Fibroblast of lung (primary cell): ENCODE measurements around the gene CSTF3.

Source experiments
- EZH2 ChIP-seq: IDR thresholded peaks from 2 replicates; pipeline ENCODE4 v1.5.1; 2012; ENCODE audit warnings: low read length, control low read depth, mild to moderate bottlenecking; ENCODE audit errors: missing control alignments
- TF ChIP-seq, protein P1 (sequence below), 2 donors: IDR thresholded peaks in 1 of 2; conservative IDR thresholded peaks in 1 of 2; 1 replicate in 1 of 2; 2 replicates in 1 of 2; pipeline ENCODE4 v1.5.1; 2011 to 2012; ENCODE audit warnings: low read length in 2 of 2, control low read depth in 1 of 2, inconsistent platforms in 1 of 2, low read depth in 1 of 2, mild to moderate bottlenecking in 1 of 2

DNA sequence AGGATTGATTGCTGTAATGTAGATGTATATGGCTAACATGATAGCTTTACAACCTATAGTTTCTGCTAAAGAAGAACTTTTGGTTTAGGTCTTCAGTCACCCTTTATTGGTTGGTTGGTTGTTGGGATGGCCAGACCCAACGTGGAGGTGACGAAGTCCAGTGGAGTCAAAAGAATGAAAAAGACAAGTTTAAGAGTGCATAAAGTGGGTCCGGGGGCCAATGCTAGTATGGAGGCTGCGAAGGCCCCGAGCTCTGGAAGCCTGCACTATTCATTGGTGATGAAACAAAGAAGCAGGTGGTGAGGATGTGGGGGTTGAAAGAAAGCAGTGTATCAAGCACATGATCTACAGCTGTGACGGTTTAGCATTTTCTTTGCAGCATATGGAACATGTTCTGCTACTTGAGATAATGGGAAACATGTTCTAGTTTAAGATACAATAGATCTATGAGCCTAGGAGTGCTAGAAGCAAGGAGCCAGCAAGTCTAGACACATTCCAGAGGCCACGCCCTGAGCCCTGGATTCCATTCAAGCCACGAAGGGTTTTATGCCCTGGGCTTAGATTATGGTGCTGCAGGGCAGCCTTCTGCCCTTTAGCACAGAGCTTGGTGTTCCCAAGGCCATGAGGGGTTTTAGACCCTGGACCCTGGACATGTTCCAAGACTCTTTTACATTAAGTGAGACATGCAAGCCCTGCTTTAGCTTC lies 115.6 kb downstream of the CSTF3 start:
- no peak for TF ChIP-seq EZH2
- TF ChIP-seq, protein P1, sequence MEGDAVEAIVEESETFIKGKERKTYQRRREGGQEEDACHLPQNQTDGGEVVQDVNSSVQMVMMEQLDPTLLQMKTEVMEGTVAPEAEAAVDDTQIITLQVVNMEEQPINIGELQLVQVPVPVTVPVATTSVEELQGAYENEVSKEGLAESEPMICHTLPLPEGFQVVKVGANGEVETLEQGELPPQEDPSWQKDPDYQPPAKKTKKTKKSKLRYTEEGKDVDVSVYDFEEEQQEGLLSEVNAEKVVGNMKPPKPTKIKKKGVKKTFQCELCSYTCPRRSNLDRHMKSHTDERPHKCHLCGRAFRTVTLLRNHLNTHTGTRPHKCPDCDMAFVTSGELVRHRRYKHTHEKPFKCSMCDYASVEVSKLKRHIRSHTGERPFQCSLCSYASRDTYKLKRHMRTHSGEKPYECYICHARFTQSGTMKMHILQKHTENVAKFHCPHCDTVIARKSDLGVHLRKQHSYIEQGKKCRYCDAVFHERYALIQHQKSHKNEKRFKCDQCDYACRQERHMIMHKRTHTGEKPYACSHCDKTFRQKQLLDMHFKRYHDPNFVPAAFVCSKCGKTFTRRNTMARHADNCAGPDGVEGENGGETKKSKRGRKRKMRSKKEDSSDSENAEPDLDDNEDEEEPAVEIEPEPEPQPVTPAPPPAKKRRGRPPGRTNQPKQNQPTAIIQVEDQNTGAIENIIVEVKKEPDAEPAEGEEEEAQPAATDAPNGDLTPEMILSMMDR (conservative IDR thresholded peaks at IDR 0.05 in 1 of 2, IDR thresholded peaks at IDR 0.05 in 1 of 2; ENCODE audit: low read depth in 1 of 2, low read length in 2 of 2), result no peak
